Fibroblast of lung (primary cell): ENCODE results near the gene KIRREL3. TPM values are rescaled to one million over a fixed set of nuclear protein-coding genes. Genes with fewer than 3 reads are reported as not detected.

Experiments used
- DNase-seq, 2 donors: peaks; one replicate each; pipeline versions ENCODE4 v3.0.0 to v3.0.0-alpha.2; 2010; ENCODE audit warnings: low read depth in 2 of 2
- H2AFZ ChIP-seq: 2 replicates; pipeline ENCODE4 v1.5.1; 2012; ENCODE audit warnings: low read length, control low read depth, inconsistent platforms
- H3K27ac ChIP-seq: 2 replicates; pipeline ENCODE4 v1.5.1; 2011; ENCODE audit warnings: low read length, control low read depth; ENCODE audit not compliant: insufficient read depth
- H3K27me3 ChIP-seq: 2 replicates; pipeline ENCODE4 v1.5.1; 2011; ENCODE audit warnings: mild to moderate bottlenecking, low read length; ENCODE audit not compliant: control insufficient read depth, insufficient read depth
- H3K36me3 ChIP-seq: 2 replicates; pipeline ENCODE4 v1.5.1; 2011; ENCODE audit warnings: low read length; ENCODE audit not compliant: control insufficient read depth, insufficient read depth
- H3K4me1 ChIP-seq: 2 replicates; pipeline ENCODE4 v1.5.1; 2011; ENCODE audit warnings: low read length; ENCODE audit not compliant: control insufficient read depth, insufficient read depth; ENCODE audit errors: extremely low read depth
- H3K4me2 ChIP-seq: 2 replicates; pipeline ENCODE4 v1.5.1; 2011; ENCODE audit warnings: low read length, control low read depth; ENCODE audit not compliant: insufficient read depth; ENCODE audit errors: extremely low read depth
- H3K4me3 ChIP-seq, 4 experiments: fragments of 200-600 bp in 1 of 4; sonication (generic) in 1 of 4; replicated peaks in 1 of 4; 2 replicates each; pipeline ENCODE4 v1.5.1; 2011 to 2016; ENCODE audit warnings: low read length in 4 of 4, low read depth in 3 of 4, mild to moderate bottlenecking in 3 of 4, control low read depth in 2 of 4, inconsistent platforms in 1 of 4, mixed read lengths in 1 of 4; ENCODE audit not compliant: insufficient read depth in 1 of 4; ENCODE audit errors: control extremely low read depth in 1 of 4
- H3K79me2 ChIP-seq: 2 replicates; pipeline ENCODE4 v1.5.1; 2012; ENCODE audit warnings: mild to moderate bottlenecking, low read length, inconsistent platforms; ENCODE audit not compliant: control insufficient read depth, insufficient read depth
- H3K9ac ChIP-seq: 2 replicates; pipeline ENCODE4 v1.5.1; 2011; ENCODE audit warnings: mild to moderate bottlenecking, low read length, control low read depth; ENCODE audit not compliant: insufficient read depth
- H3K9me3 ChIP-seq: 2 replicates; pipeline ENCODE4 v1.5.1; 2012; ENCODE audit warnings: low read depth, low read length; ENCODE audit not compliant: control insufficient read depth, insufficient read depth
- H4K20me1 ChIP-seq: 2 replicates; pipeline ENCODE4 v1.5.1; 2011; ENCODE audit warnings: low read length; ENCODE audit not compliant: control insufficient read depth, insufficient read depth; ENCODE audit errors: extremely low read depth
- EZH2 ChIP-seq: IDR thresholded peaks from 2 replicates; pipeline ENCODE4 v1.5.1; 2012; ENCODE audit warnings: low read length, control low read depth, mild to moderate bottlenecking; ENCODE audit errors: missing control alignments
- polyA plus RNA-seq, 2 donors: library from polyadenylated mRNA; depleted of rRNA in 1 of 2; stranded (reverse) in 1 of 2; unstranded in 1 of 2; fragments of >200 nt; gene quantifications; 2 replicates each; pipeline ENCODE4 v1.2.1, GENCODE V29; 2011 to 2012; ENCODE audit warnings: missing spikeins in 1 of 2
- total RNA-seq: library from RNA; depleted of rRNA; stranded (reverse); fragments of >200 nt; gene quantifications from 2 replicates; pipeline ENCODE4 v1.2.1, GENCODE V29; 2014
- TF ChIP-seq, protein P1 (sequence below), 2 donors: IDR thresholded peaks in 1 of 2; conservative IDR thresholded peaks in 1 of 2; 1 replicate in 1 of 2; 2 replicates in 1 of 2; pipeline ENCODE4 v1.5.1; 2011 to 2012; ENCODE audit warnings: low read length in 2 of 2, control low read depth in 1 of 2, inconsistent platforms in 1 of 2, low read depth in 1 of 2, mild to moderate bottlenecking in 1 of 2

KIRREL3 gene
- total and polyA plus RNA-seq, 2 donors (not counting 1 experiment from before 2014, with no cell fraction given): 2.8 to 6.1 TPM

DNA sequence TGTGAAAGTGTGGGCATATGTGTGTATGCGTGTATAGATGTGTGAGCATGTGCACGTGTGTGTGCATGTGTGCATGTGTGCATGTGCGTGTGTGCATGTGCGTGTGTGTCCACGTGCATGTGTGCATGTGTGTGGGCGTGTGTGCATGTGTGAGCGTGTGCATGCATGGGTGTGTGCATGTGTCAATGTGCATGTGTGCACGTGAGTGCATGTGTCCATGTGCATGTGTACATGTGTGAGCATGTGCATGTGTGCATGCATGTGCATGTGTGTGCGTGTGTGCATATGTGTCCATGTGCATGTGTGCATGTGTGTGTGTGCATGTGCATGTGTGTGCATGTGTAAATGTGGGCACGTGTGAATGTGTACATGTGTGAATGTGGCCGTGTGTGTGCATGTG, 549.8 kb downstream of the KIRREL3 start:
- no peaks in the 10 kb centered on the region for H3K4me1 ChIP-seq
- no peak overlapping the region for H3K4me3 ChIP-seq
- no peak for DNase-seq
- no peak overlapping the region for H3K4me2 ChIP-seq
- peaks cover 11% of the 10 kb centered on the region for H3K9me3 ChIP-seq
- TF ChIP-seq, protein P1, sequence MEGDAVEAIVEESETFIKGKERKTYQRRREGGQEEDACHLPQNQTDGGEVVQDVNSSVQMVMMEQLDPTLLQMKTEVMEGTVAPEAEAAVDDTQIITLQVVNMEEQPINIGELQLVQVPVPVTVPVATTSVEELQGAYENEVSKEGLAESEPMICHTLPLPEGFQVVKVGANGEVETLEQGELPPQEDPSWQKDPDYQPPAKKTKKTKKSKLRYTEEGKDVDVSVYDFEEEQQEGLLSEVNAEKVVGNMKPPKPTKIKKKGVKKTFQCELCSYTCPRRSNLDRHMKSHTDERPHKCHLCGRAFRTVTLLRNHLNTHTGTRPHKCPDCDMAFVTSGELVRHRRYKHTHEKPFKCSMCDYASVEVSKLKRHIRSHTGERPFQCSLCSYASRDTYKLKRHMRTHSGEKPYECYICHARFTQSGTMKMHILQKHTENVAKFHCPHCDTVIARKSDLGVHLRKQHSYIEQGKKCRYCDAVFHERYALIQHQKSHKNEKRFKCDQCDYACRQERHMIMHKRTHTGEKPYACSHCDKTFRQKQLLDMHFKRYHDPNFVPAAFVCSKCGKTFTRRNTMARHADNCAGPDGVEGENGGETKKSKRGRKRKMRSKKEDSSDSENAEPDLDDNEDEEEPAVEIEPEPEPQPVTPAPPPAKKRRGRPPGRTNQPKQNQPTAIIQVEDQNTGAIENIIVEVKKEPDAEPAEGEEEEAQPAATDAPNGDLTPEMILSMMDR (conservative IDR thresholded peaks at IDR 0.05 in 1 of 2, IDR thresholded peaks at IDR 0.05 in 1 of 2; ENCODE audit: low read depth in 1 of 2, low read length in 2 of 2): no peak
- TF ChIP-seq EZH2: no peak
- no peak overlapping the region for H2AFZ ChIP-seq
- H3K79me2 ChIP-seq: no peaks in the 10 kb centered on the region
- H3K27ac ChIP-seq: no peak overlapping the region
- no peaks in the 10 kb centered on the region for H4K20me1 ChIP-seq
- H3K36me3 ChIP-seq: no peaks in the 10 kb centered on the region
- H3K27me3 ChIP-seq: peaks cover 4% of the 10 kb centered on the region
- no peak overlapping the region for H3K9ac ChIP-seq

DNA sequence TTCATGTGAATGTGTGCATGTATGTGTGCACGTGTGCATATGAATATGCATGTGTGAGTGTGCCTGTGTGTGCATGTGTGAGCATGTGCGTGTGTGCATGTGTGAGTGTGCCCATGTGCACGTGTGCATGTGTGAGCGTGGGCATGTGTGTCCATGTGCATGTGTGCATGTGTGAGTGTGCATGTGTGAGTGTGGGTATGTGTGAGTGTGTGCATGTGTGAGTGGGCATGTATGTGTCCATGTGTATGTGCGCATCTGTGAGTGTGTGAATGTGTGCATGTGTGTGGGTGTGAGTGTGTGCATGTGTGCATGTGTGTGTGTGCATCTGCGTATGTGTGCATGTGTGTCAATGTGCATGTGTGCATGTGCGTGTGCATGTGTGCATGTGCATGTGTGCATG, 550.4 kb downstream of the KIRREL3 start:
- no peak overlapping the region for H2AFZ ChIP-seq

GRCh38 chr11:126446581-126446980, 554.0 kb downstream of the KIRREL3 start:
- Histone ChIP-seq H3K27me3 (no peaks in the 10 kb centered on the region), H4K20me1 (no peaks in the 10 kb centered on the region), H3K27ac (no peak overlapping the region), H3K9ac (no peak overlapping the region), H3K4me3 (no peak overlapping the region), H2AFZ (no peak overlapping the region), H3K4me2 (no peak overlapping the region), H3K9me3 (peaks cover 11% of the 10 kb centered on the region), H3K4me1 (no peaks in the 10 kb centered on the region), H3K79me2 (no peaks in the 10 kb centered on the region), H3K36me3 (no peaks in the 10 kb centered on the region)
- no peak for DNase-seq
- no peak for TF ChIP-seq EZH2

More for the DNA sequence above, 550.4 kb downstream of the KIRREL3 start:
- Histone ChIP-seq H3K9me3 (peaks cover 11% of the 10 kb centered on the region), H3K27ac (no peak overlapping the region), H3K36me3 (no peaks in the 10 kb centered on the region), H3K79me2 (no peaks in the 10 kb centered on the region), H3K27me3 (peaks cover 4% of the 10 kb centered on the region), H3K9ac (no peak overlapping the region), H3K4me2 (no peak overlapping the region), H3K4me3 (no peak overlapping the region), H4K20me1 (no peaks in the 10 kb centered on the region), H3K4me1 (no peaks in the 10 kb centered on the region)
- TF ChIP-seq, protein P1 (conservative IDR thresholded peaks at IDR 0.05 in 1 of 2, IDR thresholded peaks at IDR 0.05 in 1 of 2; ENCODE audit: low read depth in 1 of 2, low read length in 2 of 2): no peak
- TF ChIP-seq EZH2: no peak
- no peak for DNase-seq
